ENCODE measurements around the gene TXN2.
"Not testable (repeated sequence)": the region's sequence is repeated elsewhere in the genome, so short reads cannot be mapped to it uniquely, and the experiment has no call there.

TXN2 gene, protein sequence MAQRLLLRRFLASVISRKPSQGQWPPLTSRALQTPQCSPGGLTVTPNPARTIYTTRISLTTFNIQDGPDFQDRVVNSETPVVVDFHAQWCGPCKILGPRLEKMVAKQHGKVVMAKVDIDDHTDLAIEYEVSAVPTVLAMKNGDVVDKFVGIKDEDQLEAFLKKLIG

DNA sequence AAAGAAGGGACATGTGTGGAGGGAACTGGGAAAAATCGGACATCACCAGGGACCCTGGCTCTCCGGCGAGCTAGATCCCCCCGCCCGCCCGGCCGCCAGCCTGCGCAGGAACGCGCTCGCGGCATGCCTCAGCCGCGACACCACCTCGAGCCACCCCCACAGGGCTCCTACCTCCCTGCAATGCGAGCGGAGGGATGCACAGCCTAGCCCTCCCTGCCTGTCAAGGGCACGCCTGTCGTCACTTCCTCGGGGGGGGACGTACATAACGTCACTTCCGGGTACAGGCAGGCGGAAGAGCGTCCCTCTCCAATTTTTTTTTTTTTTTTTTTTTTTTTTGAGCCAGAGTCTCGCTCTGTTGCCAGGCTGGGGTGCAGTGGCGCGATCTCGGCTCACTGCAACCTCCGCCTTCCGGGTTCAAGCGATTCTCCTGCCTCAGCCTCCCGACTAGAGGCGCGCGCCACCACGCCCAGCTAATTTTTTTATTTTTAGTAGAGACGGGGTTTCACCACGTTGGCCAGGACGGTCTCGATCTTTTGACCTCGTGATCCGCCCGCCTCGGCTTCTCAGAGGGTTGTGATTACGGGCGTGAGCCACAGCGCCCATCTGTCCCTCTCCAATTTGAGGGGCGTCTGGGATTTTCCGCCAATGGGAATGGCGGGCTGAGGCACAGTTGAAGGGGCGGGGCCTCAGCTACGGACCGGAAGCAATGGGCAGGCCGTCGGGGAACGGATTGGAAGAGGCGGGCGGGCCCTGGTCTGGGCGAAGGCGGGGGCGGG lies at the start of gene TXN2:
TXN2 (minus strand) TSS at position 248 of the 776 bp plus-strand sequence. CDS start 803 bp downstream, outside the sequence.
- DNase-seq, result peak; percentile 56 to 97 (median 92)

DNA sequence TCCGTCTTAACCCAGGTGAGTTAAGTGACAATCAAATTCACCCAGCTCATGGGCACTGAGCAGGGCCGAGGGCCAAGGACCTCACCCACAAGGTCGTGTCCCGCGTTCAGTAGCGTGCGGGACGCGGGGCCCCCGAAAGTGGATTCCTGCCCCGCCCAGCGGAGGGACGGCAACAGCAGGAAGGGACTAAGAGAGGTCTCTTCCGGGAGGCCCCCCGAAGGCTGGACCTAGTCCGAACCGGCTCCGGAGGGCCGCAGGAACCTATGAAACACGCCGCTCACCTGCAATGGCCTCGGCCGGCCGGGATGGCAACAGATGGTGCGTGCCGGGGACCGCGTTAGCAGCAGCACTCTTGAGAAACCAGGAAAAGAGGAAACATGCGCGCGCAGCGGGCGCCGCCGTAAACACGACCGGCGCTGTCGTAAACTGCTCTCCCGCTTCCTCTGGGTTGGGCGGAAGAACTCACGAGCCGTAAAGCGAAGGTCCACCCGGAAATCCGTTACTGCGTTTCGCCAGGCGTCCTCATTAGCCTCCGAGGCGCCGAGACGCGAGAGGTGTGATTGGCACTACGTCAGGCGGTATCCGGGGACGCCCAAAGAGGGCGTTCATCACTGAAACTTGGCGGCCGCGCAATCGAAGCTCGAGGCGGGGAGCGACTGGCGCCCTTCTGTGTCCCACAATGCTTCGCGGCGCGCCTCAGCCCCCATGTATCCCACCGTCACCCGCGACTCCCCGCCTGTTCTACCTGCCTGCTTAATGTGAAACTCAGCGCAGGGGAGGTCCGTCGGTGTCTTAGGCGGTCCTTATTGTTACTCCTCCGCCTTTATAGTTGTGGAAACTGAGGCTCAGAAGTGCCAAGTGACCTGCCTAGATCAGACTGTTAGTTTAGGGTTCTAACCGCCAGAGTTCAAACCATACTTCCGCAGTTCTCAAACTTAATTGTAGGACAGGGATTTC lies 47.6 kb upstream of the TXN2 start, which contains the start of gene EIF3D:
EIF3D (minus strand) TSS at position 372 of the 957 bp plus-strand sequence. CDS start 3,045 bp downstream, outside the sequence.
- peak; percentile 81 to 100 (median 96) for DNase-seq

DNA sequence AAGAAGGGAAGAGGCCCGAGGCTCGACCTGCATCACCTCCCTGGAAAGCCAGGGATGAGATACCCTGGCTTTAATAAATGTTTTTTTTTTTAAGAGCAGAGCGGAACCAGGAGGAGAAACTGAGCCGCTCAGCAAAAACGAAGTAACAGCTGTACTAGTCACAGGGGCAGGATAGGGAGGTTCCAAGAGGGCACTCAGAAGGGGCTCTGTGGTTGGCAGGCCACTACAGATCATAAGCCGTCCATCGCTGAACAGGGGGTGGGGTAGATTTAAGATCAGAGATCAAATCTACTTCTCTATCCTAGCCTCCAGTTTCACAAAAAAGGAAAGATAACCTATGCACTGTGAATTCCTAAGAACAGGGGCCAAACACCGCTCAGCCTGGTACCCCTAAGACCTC lies 46.9 kb upstream of the TXN2 start:
- no peak for DNase-seq

DNA sequence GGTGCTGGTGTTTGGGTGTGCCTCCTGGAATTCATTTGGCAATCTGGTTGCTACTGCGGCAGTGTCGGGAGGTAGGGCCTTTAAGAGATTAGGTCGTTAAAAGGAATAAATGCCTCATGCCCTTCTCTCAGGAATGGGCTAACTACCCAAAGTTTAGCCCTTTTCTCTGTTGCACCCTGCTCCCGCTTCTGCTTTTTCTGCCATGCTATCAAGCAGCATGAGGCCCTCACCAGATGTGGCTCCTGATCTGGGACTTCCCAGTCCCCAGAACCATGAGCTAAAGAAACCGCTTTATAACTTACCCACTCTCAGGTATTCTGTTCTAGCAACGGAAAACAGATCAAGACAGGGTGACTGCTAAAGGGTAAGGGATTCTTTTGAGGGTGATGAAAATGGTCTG lies 41.2 kb upstream of the TXN2 start:
- DNase-seq, result no peak

DNA sequence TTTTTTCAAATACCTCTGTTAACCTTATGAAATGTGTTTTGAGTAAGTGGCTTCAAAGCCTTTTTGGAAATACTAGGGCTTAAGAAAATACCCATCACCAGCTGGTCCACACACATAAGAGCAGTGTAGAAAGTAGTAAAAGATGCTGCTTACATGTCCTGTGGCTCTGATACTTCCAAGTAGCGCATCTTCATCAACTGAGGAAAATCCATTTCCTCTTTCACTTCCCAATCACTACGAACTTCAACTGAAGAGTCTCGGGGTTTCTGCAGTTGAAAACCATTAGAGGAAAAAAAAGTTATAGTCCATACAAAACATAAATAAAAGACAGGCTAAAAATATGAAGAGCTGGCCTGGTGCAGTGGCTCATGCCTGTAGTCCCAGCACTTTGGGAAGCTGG lies 39.0 kb upstream of the TXN2 start:
- no peak for DNase-seq

DNA sequence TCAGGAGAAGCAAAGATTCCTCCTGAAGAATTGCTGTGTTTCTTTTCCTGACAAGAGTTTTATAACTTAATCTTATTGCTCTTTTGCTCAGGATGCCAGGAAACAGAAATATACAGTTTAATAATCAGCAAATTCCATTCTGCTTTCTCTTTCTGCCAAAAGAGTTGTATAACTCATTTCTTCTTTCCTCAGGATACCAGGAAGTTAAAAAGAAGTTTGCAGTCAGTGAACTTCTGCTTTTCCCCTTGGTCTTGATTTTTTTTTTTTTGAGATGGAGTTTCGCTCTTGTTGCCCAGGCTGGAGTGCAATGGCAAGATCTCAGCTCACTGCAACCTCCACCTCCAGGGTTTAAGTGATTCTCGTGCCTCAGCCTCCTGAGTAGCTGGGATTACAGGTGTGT lies 38.5 kb upstream of the TXN2 start:
- not testable (repeated sequence) for DNase-seq

DNA sequence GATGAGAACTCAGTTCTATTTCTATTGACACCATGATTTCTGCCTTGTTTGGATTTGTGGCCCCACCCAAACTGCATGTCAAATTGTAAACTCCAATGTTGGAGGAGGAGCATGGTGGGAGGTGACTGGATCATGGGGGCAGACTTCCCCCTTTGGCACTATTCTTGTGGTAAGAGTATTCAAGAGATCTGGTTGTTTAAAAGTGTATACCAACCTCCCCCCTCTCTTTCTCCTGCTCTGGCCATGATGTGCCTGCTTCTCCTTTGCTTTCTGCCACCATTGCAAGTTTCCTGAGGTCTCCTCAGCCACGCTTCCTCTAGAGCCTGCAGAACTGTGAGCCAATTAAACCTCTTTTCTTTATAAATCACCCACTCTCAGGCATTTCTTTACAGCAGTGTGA lies 33.3 kb upstream of the TXN2 start:
- DNase-seq, result no peak

DNA sequence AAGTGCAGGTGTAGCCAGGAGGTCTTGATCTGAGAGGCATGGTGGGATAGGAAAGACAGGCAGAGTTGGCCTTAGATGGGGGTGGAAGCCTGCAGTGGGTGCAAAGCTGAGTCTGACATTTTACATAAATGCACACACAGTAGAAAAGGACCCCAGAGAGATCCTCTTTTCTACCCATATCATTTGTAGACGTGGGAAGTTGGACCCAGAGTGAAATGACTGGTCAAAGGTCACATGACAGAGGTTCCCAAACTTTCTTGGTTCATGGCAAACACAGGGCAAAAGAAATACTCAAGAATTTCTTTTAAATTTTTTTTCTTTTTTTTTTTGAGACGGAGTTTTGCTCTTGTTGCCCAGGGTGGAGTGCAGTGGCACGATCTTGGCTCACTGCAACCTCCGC lies 31.6 kb upstream of the TXN2 start:
- no peak for DNase-seq

DNA sequence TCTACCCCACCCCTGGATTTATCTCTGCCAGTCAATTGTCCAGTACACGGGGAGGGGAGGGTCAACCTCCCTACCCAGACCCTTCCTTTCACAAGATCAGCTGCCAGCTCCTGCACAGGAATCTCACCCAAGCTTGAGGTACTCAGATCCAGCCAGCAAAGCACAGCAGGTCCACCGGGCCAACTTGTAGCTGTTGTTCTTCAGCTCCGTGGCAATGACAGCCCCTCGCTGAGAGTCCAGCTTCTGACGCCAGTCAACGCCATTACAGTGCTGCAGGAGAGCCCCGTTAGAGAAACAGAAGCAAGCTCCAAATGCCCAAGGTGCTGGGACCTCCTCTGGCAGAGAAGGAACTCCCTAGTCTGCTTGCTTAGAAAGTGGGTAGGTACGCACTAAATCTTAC lies 30.9 kb upstream of the TXN2 start:
- no peak for DNase-seq

DNA sequence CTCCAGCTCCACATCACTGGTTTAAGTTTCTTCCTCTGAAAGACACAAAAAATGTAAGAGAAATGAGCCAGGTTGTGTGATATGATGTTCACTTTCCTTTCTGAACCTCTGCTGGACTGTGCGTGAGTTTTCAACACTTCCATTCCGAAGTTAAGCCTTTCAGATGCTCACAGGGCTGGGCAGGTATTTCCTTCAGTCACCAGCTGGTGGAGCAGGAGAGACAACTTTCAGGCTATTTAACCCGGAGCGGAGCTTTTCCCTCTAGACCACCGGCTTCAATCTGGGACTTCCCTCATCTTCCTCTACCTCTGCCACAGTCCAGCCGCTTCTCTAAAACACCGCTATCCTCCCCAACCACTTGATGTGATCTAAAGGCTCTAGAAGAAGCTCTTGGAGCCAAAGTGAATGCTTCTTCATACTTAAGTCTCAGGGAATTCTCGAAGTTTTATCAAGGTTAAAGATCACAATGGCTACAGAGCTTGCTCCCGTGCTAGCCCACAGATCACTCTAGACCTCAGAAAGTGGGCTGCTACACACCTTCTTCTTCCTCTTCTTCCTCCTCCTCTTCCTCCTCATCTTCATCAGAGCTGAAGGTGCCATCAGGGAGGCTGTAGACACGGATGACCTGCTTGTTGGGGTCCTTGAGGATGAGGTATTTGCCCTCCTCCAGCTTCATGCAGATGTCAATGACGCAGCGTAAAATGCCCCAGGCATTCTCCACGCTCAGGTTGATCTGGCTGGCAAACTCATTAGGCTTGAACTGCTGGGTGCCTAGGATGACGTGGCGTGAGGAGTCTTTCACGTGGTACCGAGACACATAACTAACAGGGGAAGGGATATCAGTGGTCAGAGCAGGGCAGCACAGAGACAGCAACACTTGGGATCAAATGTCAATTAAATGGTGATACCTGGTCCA lies 29.8 kb upstream of the TXN2 start:
- DNase-seq, result peak in 1 of 14 donors; percentile 15

DNA sequence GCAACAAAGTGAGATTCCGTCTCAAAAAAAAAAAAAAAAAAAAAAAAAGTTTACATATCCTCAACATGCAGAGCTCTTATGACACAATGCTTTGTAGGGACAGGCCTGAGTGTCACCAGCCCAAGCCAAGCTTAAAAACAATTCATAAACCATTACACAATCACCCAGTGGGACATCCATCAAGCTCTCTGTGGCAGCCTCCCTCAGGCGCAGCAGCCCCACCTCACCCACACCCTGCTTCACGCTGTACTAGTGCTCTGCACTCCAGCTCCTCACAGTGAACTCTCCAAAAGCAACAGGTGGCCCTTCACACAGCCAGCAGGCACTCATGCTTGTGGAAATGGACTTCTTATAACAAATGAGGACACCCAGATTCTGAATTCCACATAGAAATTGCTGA lies 28.9 kb upstream of the TXN2 start:
- no peak for DNase-seq

DNA sequence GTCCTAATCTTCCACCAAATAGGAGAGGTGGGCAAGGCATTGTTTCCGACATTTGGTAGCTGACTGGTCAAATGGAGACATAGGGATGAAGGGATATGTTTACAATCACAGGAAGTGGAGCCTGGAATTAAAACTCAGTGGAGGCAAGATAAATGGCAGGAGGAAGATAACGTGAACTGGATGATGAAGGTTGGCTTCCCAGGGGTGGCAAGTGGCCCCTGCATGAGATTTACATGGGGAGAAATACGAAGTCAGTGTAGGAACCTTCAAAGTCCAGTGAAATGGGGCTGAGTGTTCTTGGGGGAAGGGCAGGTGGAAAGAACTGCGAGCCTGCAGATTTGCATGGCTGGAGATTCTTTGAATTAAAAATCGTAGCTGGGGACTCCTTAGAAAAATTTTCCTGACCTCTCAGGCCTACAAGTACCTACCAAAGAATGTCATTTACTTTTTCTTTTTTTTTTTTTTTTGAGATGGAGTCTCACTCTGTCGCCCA lies 26.1 kb upstream of the TXN2 start:
- no peak for DNase-seq

DNA sequence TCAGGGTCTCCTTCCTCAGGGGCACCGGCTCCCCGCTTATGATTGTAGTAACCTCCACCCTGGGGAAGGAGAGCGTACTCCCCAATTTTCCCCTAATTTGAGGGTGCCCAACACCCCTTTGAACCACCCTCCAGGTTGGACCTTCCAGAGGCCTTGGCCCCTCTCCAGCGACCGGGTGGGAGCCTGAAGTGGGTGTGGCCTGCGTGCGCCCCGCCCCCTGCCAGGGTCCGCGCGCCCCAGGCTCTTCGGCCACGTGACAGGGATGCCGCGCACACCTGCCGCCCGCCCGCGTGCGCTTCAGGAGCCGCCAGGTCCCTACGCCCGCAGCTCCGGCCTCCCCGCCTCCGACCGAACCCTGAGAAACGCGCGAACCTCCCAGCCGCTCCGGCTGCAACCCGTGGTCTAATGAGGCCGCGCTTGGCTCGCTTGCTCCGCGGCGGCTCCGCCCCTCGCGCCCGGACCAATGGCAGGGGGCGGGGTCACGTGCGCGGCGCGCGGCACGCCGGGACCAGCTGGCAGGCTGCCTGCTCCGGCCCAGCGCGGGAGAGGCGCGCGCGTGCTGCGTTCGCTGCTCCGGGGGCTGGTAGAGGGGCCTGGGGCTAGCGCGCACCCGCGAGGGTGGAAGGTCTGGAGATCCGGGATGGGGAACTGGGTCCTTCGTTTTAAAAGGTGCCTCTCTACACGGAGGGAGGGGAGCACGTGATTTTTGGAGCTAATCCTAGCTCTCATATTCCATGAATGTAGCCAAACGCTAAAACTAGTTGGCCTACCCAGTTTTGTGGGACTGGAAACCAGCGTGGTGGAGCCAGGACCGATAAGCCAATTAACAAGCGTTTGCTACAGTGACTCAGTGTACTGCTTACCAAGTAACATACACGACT lies 25.4 kb upstream of the TXN2 start, which contains the start of gene FOXRED2:
FOXRED2 (minus strand) TSS at position 404 of the 881 bp plus-strand sequence. CDS start 618 bp downstream, outside the sequence.
- peak; percentile 38 to 92 (median 78) for DNase-seq

DNA sequence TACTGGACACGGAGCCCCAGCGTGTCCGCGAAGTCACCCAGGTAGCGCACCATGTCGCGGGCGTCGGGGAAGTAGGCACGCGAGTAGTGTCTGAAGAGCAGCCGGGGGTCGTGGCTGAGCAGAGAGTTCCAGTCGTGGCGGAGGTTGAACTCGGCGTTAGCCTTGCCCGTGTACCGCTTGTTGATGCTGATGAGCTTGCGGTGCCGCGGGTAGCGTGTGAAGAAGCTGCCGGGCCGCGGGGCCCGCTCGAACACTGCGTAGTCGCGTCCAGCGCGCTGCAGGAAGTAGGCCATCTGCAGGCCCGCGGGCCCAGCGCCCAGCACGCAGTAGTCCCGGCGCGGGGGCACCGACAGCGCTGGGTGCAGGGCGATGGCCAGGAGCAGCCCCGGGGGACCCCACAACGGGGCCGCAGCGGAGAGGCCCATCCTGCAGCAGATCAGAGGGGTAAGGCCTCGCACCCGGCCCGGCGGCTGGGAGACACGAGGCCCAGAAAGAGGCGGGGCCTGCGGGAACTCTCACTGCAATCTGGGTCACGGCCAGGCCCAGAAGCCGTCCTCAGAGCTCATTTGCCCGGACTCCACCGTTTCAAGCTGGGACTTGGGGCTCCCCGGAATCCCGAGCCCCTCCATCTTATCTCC lies 24.7 kb upstream of the TXN2 start:
- peak in 1 of 14 donors; percentile 60 for DNase-seq

DNA sequence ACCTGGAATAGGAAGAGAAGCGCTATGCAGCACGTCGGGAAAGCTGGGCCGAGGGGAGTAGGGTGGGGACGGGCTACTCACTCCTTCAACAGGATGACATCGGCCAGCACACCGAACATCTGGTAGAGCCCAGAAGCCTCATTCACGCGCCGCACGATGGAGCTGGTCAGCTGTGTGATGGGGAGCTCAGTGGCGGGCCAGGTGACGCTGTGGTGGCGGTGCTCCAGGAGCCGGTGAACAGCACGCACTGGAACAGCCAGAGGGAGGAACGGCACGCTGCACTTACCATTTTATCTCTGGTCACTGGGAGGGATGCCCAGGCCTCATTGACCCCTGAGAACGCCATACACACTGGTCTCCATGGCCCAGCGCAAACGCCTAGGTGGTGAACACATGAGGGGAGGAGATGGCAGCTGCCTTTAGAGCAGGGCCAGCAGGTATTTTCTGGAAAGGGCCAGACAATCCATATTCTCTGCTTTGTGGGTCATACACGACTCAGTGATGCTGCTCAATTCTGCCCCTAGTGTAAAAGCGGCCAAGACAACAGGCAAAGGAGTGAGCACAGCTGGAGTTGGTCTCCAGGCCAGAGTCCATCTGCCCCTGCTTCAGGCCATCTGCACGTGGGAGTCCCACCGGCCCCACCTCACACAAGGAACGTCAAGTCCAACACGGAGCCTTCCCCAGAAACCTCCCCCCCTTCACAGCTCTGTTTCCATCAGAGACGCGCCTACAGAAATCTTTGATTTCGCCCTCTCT lies 16.6 kb upstream of the TXN2 start:
- DNase-seq, result no peak

DNA sequence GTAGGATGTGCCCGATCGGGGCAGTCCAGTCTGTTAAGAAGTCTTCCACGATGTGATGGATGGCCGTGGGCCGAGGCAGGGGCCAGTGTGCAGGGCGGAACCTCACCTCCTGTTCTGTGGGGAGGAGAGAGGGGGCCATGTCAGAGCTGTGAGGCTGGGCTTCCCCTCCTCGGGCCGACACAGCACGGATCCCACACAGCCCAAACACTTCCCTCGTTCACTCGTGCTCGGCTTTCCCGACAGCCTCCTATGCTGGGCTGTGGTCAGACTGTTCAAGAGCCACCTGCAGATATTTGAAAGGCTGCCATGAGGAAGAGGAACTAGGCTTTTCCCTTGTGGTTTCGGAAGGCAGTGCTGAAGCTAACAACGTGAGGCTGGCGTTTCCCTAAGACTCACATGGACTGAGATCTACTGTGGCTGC lies 12.3 kb upstream of the TXN2 start:
- DNase-seq, result peak in 7 of 14 donors; percentile 11 to 51 (median 37)

DNA sequence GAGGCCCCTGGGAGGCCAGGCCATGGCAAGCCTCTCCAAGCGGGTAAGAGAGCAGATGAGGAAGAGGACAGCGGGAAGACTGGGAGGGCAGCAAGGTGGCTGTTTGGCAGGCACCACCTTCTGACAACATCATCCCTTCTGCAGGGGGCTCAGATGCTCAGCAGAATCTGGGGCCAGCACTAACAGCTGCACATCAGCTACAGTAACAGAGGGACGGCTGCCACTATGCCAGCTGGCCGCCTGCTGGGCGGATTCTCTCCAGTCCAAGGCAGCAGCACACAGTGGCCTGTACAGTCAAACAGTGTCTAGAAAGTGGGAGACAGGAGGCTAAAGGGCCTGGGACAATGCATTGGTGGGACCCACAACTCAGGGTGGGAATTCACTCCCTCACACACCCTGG lies 10.7 kb upstream of the TXN2 start:
- no peak for DNase-seq

DNA sequence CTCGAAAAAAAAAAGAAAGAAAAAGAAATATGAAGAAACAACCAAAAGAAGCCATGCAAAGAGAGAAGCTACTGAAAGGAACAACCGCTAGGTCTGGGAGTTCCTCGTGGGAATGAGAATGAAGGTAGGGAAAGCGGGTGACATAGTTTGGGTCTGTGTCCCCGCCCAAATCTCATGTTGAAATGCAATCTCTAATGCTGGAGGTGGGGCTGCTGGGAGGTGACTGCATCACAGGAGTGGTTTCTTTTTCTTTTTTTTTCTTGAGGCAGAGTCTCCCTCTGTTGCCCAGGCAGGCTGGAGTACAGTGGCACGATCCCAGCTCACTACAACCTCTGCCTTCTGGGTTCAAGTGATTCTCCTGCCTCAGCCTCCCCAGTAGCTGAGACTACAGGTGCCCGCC lies 9.7 kb upstream of the TXN2 start:
- DNase-seq, result no peak

Measured in C1 segment of cervical spinal cord (tissue), 14 donors.